HEK293 (cell line): ENCODE results near the gene ASTN2.

Experiments used
- CTCF ChIA-PET: fragments of 350-600 bp; formaldehyde crosslinking; extraction: SDS; loops from one replicate; lab custom pipeline; 2021; ENCODE audit warnings: antibody characterized with exemption; lab: Yijun Ruan, JAX
- POLR2A ChIA-PET: fragments of 300-600 bp; formaldehyde crosslinking; extraction: SDS; loops from one replicate; lab custom pipeline; 2020; ENCODE audit warnings: antibody characterized with exemption, inconsistent platforms; lab: Yijun Ruan, JAX
- H3K27ac ChIP-seq: fragments of 200-500 bp; sonication (Bioruptor generic); 2 replicates; pipeline ENCODE4 v1.5.1; 2014; ENCODE audit warnings: low read depth, low read length, control low read depth, inconsistent platforms; ENCODE audit errors: extremely low read depth
- H3K36me3 ChIP-seq, 2 experiments: fragments of 200-500 bp in 1 of 2; sonication (Bioruptor generic) in 1 of 2; 1 replicate in 1 of 2; 2 replicates in 1 of 2; pipeline ENCODE4 v1.5.1; 2014 to 2017; ENCODE audit warnings: inconsistent platforms in 2 of 2, low read length in 2 of 2; ENCODE audit not compliant: control insufficient read depth in 2 of 2, insufficient read depth in 1 of 2
- H3K4me1 ChIP-seq: fragments of 200-500 bp; sonication (Bioruptor generic); 2 replicates; pipeline ENCODE4 v1.5.1; 2014; ENCODE audit warnings: mild to moderate bottlenecking, low read length, inconsistent platforms; ENCODE audit not compliant: control insufficient read depth, insufficient read depth
- H3K4me3 ChIP-seq: 2 replicates; pipeline ENCODE4 v1.5.1; 2011; ENCODE audit warnings: low read depth, mild to moderate bottlenecking, control low read depth, low read length, moderate library complexity
- H3K9me3 ChIP-seq: fragments of 200-500 bp; sonication (Bioruptor generic); 2 replicates; pipeline ENCODE4 v1.5.1; 2014; ENCODE audit warnings: low read depth, low read length, inconsistent platforms; ENCODE audit not compliant: control insufficient read depth, insufficient read depth
- BCL11A ChIP-seq: fragments of 450-650 bp; formaldehyde crosslinking; IDR thresholded peaks from 2 replicates; pipeline ENCODE4 v1.5.1; 2016; ENCODE audit warnings: low read depth, missing biosample characterization, missing genetic modification characterization
- HOXA7 ChIP-seq: sonication (generic); formaldehyde crosslinking; IDR thresholded peaks from 2 replicates; pipeline ENCODE4 v1.8.1; 2022; ENCODE audit warnings: missing genetic modification reagents, borderline replicate concordance
- MYNN ChIP-seq: fragments of 450-650 bp; formaldehyde crosslinking; IDR thresholded peaks from 2 replicates; pipeline ENCODE4 v1.5.1; 2016; ENCODE audit warnings: missing biosample characterization, missing genetic modification characterization, borderline replicate concordance
- OSR2 ChIP-seq: fragments of 450-650 bp; formaldehyde crosslinking; IDR thresholded peaks from 2 replicates; pipeline ENCODE4 v1.5.1; 2016; ENCODE audit warnings: missing biosample characterization, missing genetic modification characterization
- TCF7L2 ChIP-seq: IDR thresholded peaks from 2 replicates; pipeline ENCODE4 v1.6.1; 2011; ENCODE audit warnings: low read depth, mild to moderate bottlenecking, inconsistent platforms, low read length, moderate library complexity, borderline replicate concordance
- ZBTB20 ChIP-seq: fragments of 450-650 bp; formaldehyde crosslinking; IDR thresholded peaks from 2 replicates; pipeline ENCODE4 v1.5.1; 2016; ENCODE audit warnings: missing biosample characterization, missing genetic modification characterization
- ZEB2 ChIP-seq: fragments of 450-650 bp; formaldehyde crosslinking; IDR thresholded peaks from 2 replicates; pipeline ENCODE4 v1.5.1; 2016; ENCODE audit warnings: missing biosample characterization, missing genetic modification characterization
- ZFP69B ChIP-seq: fragments of 450-650 bp; formaldehyde crosslinking; IDR thresholded peaks from 2 replicates; pipeline ENCODE4 v1.5.1; 2016; ENCODE audit warnings: missing biosample characterization, missing genetic modification characterization
- ZNF133 ChIP-seq: fragments of 450-650 bp; formaldehyde crosslinking; IDR thresholded peaks from 2 replicates; pipeline ENCODE4 v1.5.1; 2016; ENCODE audit warnings: missing biosample characterization, missing genetic modification characterization
- ZNF146 ChIP-seq: fragments of 450-650 bp; formaldehyde crosslinking; IDR thresholded peaks from 2 replicates; pipeline ENCODE4 v1.5.1; 2016; ENCODE audit warnings: missing biosample characterization, missing genetic modification characterization
- ZNF19 ChIP-seq: fragments of 450-650 bp; formaldehyde crosslinking; IDR thresholded peaks from 2 replicates; pipeline ENCODE4; 2016; ENCODE audit warnings: missing biosample characterization, missing genetic modification characterization, low read depth
- ZNF311 ChIP-seq: fragments of 450-650 bp; formaldehyde crosslinking; IDR thresholded peaks from 2 replicates; pipeline ENCODE4 v1.5.1; 2017; ENCODE audit warnings: missing biosample characterization, missing genetic modification characterization, borderline replicate concordance
- ZNF394 ChIP-seq: fragments of 450-650 bp; formaldehyde crosslinking; IDR thresholded peaks from 2 replicates; pipeline ENCODE4 v1.5.1; 2016; ENCODE audit warnings: missing biosample characterization, missing genetic modification characterization, mild to moderate bottlenecking, moderate library complexity, borderline replicate concordance
- ZNF768 ChIP-seq: fragments of 450-650 bp; formaldehyde crosslinking; IDR thresholded peaks from 2 replicates; pipeline ENCODE4 v1.5.1; 2018; ENCODE audit warnings: missing biosample characterization, mild to moderate bottlenecking, missing genetic modification characterization
- ZSCAN4 ChIP-seq: fragments of 450-650 bp; formaldehyde crosslinking; IDR thresholded peaks from 2 replicates; pipeline ENCODE4 v1.5.1; 2017; ENCODE audit warnings: missing biosample characterization, missing genetic modification characterization
- TF ChIP-seq, protein P1 (sequence below): fragments of 450-650 bp; formaldehyde crosslinking; IDR thresholded peaks from 2 replicates; pipeline ENCODE4 v1.5.1; 2016; ENCODE audit warnings: missing biosample characterization, missing genetic modification characterization
- TF ChIP-seq, protein P2 (sequence below): fragments of 450-650 bp; formaldehyde crosslinking; IDR thresholded peaks from 2 replicates; pipeline ENCODE4 v1.5.1; 2017; ENCODE audit warnings: missing biosample characterization, missing genetic modification characterization
- TF ChIP-seq, protein P3 (sequence below): fragments of 450-650 bp; formaldehyde crosslinking; optimal IDR thresholded peaks from 2 replicates; pipeline ENCODE3; 2016; ENCODE audit warnings: missing biosample characterization, mild to moderate bottlenecking, missing genetic modification characterization
- TF ChIP-seq, protein P4 (sequence below): fragments of 450-650 bp; formaldehyde crosslinking; IDR thresholded peaks from 2 replicates; pipeline ENCODE4 v1.5.1; 2016; ENCODE audit warnings: missing biosample characterization, missing genetic modification characterization
- TF ChIP-seq, protein P5 (sequence below): fragments of 450-650 bp; formaldehyde crosslinking; IDR thresholded peaks from 2 replicates; pipeline ENCODE4 v1.5.1; 2016; ENCODE audit warnings: missing biosample characterization, missing genetic modification characterization
- TF ChIP-seq, protein P6 (sequence below): fragments of 450-650 bp; formaldehyde crosslinking; IDR thresholded peaks from 2 replicates; pipeline ENCODE4 v1.5.1; 2017; ENCODE audit warnings: missing biosample characterization, mild to moderate bottlenecking, missing genetic modification characterization, moderate library complexity
- TF ChIP-seq, protein P7 (sequence below): fragments of 450-650 bp; formaldehyde crosslinking; IDR thresholded peaks from 2 replicates; pipeline ENCODE4 v1.5.1; 2016; ENCODE audit warnings: missing biosample characterization, missing genetic modification characterization, low read depth

Gene ASTN2

DNA sequence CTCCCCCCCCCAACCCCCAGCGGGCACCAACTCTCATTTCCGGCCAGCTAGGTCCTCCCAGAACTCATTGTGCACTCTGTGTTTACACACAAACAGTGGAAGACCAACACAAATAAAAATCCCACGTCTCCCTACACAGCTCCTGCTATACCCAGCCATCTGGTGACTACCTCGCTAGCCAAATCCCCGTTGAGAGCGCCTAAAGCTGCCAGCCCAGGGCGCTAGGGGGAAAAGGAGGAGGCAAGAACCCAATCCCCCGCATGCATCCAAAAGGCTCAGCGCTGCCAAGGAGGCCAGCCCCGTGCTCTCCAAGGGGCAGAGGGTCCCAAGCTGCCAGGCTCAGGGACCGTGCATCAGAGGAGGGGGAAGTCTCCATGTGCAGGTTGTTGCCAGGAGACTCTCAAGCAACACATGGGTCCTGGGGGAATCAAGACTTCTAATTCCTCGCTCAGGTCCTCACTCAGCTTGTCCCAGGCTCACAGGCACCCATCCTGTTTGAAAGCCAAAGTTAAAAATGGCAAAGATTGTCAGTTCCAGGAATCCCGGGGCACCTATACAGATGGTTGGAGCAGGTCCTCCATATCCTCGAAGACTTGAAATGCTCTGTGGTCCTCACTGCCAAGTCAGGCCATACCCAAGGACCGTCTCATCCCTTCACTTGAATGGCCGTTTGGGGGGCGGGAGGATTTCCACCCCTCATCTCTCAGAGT is 2.7 kb downstream of the ASTN2 start (continued):
- TF ChIP-seq ZNF146 (tag by site-specific recombination) = no peak
- TF ChIP-seq, protein P1, sequence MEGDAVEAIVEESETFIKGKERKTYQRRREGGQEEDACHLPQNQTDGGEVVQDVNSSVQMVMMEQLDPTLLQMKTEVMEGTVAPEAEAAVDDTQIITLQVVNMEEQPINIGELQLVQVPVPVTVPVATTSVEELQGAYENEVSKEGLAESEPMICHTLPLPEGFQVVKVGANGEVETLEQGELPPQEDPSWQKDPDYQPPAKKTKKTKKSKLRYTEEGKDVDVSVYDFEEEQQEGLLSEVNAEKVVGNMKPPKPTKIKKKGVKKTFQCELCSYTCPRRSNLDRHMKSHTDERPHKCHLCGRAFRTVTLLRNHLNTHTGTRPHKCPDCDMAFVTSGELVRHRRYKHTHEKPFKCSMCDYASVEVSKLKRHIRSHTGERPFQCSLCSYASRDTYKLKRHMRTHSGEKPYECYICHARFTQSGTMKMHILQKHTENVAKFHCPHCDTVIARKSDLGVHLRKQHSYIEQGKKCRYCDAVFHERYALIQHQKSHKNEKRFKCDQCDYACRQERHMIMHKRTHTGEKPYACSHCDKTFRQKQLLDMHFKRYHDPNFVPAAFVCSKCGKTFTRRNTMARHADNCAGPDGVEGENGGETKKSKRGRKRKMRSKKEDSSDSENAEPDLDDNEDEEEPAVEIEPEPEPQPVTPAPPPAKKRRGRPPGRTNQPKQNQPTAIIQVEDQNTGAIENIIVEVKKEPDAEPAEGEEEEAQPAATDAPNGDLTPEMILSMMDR = no peak
- TF ChIP-seq, protein P2, sequence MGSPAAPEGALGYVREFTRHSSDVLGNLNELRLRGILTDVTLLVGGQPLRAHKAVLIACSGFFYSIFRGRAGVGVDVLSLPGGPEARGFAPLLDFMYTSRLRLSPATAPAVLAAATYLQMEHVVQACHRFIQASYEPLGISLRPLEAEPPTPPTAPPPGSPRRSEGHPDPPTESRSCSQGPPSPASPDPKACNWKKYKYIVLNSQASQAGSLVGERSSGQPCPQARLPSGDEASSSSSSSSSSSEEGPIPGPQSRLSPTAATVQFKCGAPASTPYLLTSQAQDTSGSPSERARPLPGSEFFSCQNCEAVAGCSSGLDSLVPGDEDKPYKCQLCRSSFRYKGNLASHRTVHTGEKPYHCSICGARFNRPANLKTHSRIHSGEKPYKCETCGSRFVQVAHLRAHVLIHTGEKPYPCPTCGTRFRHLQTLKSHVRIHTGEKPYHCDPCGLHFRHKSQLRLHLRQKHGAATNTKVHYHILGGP (tag by site-specific recombination) = no peak

DNA sequence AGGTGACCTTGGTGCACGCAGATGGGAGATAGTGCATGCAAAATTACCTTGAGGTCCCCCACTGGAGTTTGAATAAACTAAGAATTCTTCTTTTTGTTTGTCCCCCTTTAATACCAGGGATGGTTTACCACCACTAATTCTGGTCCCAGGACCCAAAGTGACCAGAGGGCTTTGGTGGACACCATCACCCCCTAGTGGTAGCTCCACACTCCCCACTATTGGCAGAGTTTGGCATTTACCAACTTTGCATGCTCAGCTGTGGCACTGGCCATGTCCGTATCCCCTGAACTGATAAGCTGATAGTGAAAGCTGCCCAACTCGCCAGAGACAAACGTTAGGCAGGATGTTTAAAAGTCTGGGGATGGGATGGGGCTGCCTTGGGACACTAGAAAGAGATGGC is 3.3 kb downstream of the ASTN2 start:
- CTCF ChIA-PET = interaction anchor here (0.6 to 3.9 kb wide), 20 partner anchors 10 to 1819 kb away, joined by 3 to 25 read pairs (median 4); no protein-coding TSS in a partner anchor

More for the DNA sequence above, 3.3 kb downstream of the ASTN2 start:
- no peaks in the 10 kb centered on the region for H3K9me3 ChIP-seq
- H3K27ac ChIP-seq = no peak overlapping the region
- POLR2A ChIA-PET = no interaction called here
- TF ChIP-seq, protein P3, sequence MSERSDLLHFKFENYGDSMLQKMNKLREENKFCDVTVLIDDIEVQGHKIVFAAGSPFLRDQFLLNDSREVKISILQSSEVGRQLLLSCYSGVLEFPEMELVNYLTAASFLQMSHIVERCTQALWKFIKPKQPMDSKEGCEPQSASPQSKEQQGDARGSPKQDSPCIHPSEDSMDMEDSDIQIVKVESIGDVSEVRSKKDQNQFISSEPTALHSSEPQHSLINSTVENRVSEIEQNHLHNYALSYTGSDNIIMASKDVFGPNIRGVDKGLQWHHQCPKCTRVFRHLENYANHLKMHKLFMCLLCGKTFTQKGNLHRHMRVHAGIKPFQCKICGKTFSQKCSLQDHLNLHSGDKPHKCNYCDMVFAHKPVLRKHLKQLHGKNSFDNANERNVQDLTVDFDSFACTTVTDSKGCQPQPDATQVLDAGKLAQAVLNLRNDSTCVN (tag by site-specific recombination) = no peak
- no peak for TF ChIP-seq ZNF394 (tag by site-specific recombination)
- TF ChIP-seq ZSCAN4 (tag by site-specific recombination) = no peak
- TF ChIP-seq BCL11A = no peak
- no peak for TF ChIP-seq OSR2
- TF ChIP-seq ZBTB20 (tag by site-specific recombination) = no peak
- TF ChIP-seq, protein P4, sequence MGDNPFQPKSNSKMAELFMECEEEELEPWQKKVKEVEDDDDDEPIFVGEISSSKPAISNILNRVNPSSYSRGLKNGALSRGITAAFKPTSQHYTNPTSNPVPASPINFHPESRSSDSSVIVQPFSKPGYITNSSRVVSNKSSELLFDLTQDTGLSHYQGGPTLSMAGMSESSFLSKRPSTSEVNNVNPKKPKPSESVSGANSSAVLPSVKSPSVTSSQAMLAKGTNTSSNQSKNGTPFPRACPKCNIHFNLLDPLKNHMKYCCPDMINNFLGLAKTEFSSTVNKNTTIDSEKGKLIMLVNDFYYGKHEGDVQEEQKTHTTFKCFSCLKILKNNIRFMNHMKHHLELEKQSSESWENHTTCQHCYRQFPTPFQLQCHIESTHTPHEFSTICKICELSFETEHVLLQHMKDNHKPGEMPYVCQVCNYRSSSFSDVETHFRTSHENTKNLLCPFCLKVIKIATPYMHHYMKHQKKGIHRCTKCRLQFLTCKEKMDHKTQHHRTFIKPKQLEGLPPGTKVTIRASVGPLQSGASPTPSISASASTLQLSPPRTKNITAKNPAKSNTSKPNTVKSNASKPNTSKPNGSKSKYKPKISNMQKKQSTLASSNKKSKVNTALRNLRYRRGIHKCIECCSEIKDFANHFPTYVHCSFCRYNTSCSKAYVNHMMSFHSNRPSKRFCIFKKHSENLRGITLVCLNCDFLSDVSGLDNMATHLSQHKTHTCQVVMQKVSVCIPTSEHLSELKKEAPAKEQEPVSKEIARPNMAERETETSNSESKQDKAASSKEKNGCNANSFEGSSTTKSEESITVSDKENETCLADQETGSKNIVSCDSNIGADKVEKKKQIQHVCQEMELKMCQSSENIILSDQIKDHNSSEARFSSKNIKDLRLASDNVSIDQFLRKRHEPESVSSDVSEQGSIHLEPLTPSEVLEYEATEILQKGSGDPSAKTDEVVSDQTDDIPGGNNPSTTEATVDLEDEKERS (tag by site-specific recombination) = no peak
- TF ChIP-seq, protein P5, sequence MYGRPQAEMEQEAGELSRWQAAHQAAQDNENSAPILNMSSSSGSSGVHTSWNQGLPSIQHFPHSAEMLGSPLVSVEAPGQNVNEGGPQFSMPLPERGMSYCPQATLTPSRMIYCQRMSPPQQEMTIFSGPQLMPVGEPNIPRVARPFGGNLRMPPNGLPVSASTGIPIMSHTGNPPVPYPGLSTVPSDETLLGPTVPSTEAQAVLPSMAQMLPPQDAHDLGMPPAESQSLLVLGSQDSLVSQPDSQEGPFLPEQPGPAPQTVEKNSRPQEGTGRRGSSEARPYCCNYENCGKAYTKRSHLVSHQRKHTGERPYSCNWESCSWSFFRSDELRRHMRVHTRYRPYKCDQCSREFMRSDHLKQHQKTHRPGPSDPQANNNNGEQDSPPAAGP (tag by site-specific recombination) = no peak
- no peak for TF ChIP-seq ZNF768 (tag by site-specific recombination)
- no peak for TF ChIP-seq ZNF311
- TF ChIP-seq, protein P6, sequence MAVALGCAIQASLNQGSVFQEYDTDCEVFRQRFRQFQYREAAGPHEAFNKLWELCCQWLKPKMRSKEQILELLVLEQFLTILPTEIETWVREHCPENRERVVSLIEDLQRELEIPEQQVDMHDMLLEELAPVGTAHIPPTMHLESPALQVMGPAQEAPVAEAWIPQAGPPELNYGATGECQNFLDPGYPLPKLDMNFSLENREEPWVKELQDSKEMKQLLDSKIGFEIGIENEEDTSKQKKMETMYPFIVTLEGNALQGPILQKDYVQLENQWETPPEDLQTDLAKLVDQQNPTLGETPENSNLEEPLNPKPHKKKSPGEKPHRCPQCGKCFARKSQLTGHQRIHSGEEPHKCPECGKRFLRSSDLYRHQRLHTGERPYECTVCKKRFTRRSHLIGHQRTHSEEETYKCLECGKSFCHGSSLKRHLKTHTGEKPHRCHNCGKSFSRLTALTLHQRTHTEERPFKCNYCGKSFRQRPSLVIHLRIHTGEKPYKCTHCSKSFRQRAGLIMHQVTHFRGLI (tag by site-specific recombination) = no peak
- TF ChIP-seq TCF7L2 = no peak
- TF ChIP-seq ZFP69B (tag by site-specific recombination) = no peak
- TF ChIP-seq HOXA7 (CRISPR knock-in tag) = no peak
- TF ChIP-seq ZEB2 (tag by site-specific recombination) = no peak
- TF ChIP-seq ZNF19 (tag by site-specific recombination) = no peak
- no peak for TF ChIP-seq ZNF133
- no peak for TF ChIP-seq MYNN (tag by site-specific recombination)
- TF ChIP-seq, protein P7, sequence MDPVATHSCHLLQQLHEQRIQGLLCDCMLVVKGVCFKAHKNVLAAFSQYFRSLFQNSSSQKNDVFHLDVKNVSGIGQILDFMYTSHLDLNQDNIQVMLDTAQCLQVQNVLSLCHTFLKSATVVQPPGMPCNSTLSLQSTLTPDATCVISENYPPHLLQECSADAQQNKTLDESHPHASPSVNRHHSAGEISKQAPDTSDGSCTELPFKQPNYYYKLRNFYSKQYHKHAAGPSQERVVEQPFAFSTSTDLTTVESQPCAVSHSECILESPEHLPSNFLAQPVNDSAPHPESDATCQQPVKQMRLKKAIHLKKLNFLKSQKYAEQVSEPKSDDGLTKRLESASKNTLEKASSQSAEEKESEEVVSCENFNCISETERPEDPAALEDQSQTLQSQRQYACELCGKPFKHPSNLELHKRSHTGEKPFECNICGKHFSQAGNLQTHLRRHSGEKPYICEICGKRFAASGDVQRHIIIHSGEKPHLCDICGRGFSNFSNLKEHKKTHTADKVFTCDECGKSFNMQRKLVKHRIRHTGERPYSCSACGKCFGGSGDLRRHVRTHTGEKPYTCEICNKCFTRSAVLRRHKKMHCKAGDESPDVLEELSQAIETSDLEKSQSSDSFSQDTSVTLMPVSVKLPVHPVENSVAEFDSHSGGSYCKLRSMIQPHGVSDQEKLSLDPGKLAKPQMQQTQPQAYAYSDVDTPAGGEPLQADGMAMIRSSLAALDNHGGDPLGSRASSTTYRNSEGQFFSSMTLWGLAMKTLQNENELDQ (tag by site-specific recombination) = no peak
- no peaks in the 10 kb centered on the region for H3K4me1 ChIP-seq
- H3K4me3 ChIP-seq = no peak overlapping the region
- no peaks in the 10 kb centered on the region for H3K36me3 ChIP-seq
